Measurements from ENCODE around the gene SEMA4B. TPM values are rescaled to one million over a fixed set of nuclear protein-coding genes. Genes with fewer than 3 reads are reported as not detected.

SEMA4B gene
- total and polyA plus RNA-seq, 10 donors, result 16.4 to 90.0 (median 74.0) TPM

DNA sequence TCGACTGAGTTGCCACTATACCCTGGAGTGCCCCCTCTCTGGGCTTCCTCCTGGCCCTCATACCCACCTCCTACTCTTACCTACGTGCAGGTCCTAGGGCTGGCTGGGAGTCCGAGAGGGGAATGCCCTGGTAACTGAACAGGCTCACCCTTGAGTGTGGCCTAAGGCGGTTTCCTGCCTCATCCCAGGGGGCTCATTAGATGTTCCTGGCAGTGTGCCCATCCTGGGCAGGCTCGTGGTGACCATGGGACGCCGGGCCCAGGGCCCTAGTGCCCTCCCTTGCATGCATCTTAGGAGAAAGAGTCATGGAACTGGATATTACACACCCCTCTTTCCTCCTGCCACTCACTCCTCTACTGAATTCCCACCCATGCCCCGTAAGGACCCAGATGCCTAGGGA is 2.8 kb downstream of the SEMA4B start:
- Histone ChIP-seq H3K4me3 (peak overlapping the region in 1 of 8 donors; percentile 95), H3K27ac (peak overlapping the region in 4 of 8 donors; percentile 37 to 94 (median 66)), H3K27me3 (replicated peaks in 1 of 7) (no peaks in the 10 kb centered on the region), H3K4me1 (peaks cover 30 to 97% (median 78%) of the 10 kb centered on the region in 6 donors), H3K36me3 (peaks cover 0 to 59% (median 8%) of the 10 kb centered on the region in 6 donors), H3K9me3 (no peaks in the 10 kb centered on the region)
- peak; percentile 36 to 61 (median 52) for TF ChIP-seq POLR2AphosphoS5 (IDR thresholded peaks at IDR 0.05)
- TF ChIP-seq, protein P1, sequence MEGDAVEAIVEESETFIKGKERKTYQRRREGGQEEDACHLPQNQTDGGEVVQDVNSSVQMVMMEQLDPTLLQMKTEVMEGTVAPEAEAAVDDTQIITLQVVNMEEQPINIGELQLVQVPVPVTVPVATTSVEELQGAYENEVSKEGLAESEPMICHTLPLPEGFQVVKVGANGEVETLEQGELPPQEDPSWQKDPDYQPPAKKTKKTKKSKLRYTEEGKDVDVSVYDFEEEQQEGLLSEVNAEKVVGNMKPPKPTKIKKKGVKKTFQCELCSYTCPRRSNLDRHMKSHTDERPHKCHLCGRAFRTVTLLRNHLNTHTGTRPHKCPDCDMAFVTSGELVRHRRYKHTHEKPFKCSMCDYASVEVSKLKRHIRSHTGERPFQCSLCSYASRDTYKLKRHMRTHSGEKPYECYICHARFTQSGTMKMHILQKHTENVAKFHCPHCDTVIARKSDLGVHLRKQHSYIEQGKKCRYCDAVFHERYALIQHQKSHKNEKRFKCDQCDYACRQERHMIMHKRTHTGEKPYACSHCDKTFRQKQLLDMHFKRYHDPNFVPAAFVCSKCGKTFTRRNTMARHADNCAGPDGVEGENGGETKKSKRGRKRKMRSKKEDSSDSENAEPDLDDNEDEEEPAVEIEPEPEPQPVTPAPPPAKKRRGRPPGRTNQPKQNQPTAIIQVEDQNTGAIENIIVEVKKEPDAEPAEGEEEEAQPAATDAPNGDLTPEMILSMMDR (IDR thresholded peaks at IDR 0.05 in 8 of 11, conservative IDR thresholded peaks at IDR 0.05 in 3 of 11), result no peak
- no peak for TF ChIP-seq POLR2A (IDR thresholded peaks at IDR 0.05)
- WGBS, 5 donors, result 53 to 69% (median 65%) methylated on average over 8 of the region's 8 CpGs
- DNase-seq, result peak; percentile 65
- intact Hi-C loops (cut with DNase I; ENCODE audit: low total_unique reads), result no loop called here

DNA sequence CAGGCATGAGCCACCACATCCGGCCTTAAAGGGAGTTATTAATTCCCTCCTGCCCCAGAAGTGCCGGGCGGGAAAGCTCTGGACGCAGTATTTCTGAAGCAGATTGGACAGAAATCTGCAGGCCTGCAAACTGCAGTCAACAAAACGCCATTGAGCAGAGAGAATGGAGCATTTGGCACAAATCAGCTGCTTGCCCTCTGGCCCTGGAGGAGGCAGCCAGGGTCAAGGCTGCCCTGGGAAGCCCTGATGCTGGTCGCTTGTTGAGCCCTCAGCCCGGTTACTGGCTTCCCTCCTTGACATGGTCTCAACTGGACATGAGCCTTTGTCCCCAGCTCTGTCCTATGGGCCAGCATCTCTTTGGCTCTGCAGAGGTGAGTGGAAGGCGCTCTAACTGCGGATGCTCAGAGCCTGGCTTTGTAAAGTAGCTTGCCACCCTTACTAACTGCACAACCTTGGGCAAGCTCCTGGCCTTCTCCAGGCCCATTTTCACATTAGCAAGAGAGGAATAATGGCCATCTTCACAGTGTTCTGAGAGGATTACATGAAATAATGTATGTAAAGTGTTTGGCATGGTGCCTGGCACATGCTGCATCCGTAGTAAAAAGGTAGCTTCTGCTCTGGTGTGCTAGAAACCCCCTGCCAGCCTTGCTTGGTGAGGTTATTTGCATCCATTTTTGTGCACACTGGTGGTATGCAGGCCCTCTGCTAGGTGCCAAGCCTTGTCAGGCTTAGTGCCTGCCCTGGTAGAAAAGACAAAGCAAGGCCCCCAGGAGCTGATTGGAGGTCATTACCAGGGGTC is 4.1 kb downstream of the SEMA4B start:
- Histone ChIP-seq H3K9me3 (no peaks in the 10 kb centered on the region), H3K4me1 (peaks cover 37 to 97% (median 85%) of the 10 kb centered on the region in 6 donors), H3K27me3 (replicated peaks in 1 of 7) (no peaks in the 10 kb centered on the region), H3K36me3 (peaks cover 0 to 72% (median 8%) of the 10 kb centered on the region in 6 donors), H3K4me3 (no peak overlapping the region), H3K27ac (peak overlapping the region in 4 of 8 donors; percentile 37 to 94 (median 66))
- intact Hi-C loops (cut with DNase I; ENCODE audit: low total_unique reads), result no loop called here
- TF ChIP-seq POLR2AphosphoS5 (IDR thresholded peaks at IDR 0.05) (peak in 1 of 3 donors; percentile 25), POLR2A (IDR thresholded peaks at IDR 0.05) (no peak)
- 80 to 93% (median 83%) methylated on average over 8 to 10 of the region's 10 CpGs for WGBS, 5 donors
- peak; percentile 51 for DNase-seq

DNA sequence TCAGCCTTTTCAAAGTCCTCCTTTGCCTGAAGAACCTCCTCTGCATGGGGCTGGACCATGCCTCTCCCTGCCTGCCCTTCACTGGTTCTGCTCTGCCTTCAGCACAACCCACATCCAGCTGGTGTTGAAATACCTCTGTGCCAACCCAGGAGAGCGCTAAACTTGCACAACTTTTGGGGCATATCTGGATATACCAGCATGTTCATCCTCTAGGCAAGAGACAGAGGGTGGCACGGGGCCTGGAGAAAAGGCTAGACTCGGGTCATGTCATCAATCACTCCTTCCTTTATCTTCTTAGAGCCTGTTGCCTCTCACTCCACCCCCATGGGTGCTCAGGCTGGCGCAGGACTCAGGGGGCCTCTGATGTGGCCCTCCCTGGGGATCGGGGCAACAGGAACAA is 4.8 kb downstream of the SEMA4B start:
- Histone ChIP-seq H3K4me3 (no peak overlapping the region), H3K27ac (peak overlapping the region in 4 of 8 donors; percentile 20 to 94 (median 65)), H3K9me3 (no peaks in the 10 kb centered on the region), H3K27me3 (replicated peaks in 1 of 7) (no peaks in the 10 kb centered on the region), H3K36me3 (peaks cover 0 to 77% (median 8%) of the 10 kb centered on the region in 6 donors), H3K4me1 (peaks cover 39 to 97% (median 85%) of the 10 kb centered on the region in 6 donors)
- WGBS, 5 donors, result 51 to 73% (median 62%) methylated on average over 5 of the region's 5 CpGs
- no peak for DNase-seq
- TF ChIP-seq POLR2A (IDR thresholded peaks at IDR 0.05), result no peak
- TF ChIP-seq POLR2AphosphoS5 (IDR thresholded peaks at IDR 0.05), result no peak
- TF ChIP-seq, protein P1 (IDR thresholded peaks at IDR 0.05 in 8 of 11, conservative IDR thresholded peaks at IDR 0.05 in 3 of 11), result no peak
- intact Hi-C loops (cut with DNase I; ENCODE audit: low total_unique reads), result no loop called here

DNA sequence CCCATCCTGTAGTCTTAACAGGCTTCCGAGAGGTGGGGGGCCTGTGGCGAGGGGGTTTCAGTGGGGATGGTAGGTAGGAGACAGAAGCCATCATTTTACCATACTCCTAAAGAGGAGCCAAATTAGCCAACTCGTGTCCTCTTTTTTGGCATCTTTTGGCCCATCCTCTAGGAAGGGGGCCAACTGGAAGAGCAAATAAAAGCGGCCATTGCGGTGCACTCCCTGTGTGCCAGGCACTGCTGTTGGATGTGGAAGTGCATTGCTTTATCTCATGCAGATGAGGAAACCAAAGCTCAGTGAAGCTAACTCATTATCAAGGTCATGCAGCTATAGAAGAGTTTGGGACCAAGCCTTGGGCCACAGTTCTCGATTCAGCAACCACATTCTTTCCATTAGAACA is 6.1 kb downstream of the SEMA4B start:
- Histone ChIP-seq H3K9me3 (no peaks in the 10 kb centered on the region), H3K27ac (no peak overlapping the region), H3K27me3 (replicated peaks in 1 of 7) (no peaks in the 10 kb centered on the region), H3K4me3 (no peak overlapping the region), H3K36me3 (peaks cover 0 to 81% (median 8%) of the 10 kb centered on the region in 6 donors), H3K4me1 (peaks cover 48 to 100% (median 89%) of the 10 kb centered on the region in 6 donors)
- TF ChIP-seq, protein P1 (IDR thresholded peaks at IDR 0.05 in 8 of 11, conservative IDR thresholded peaks at IDR 0.05 in 3 of 11), result no peak
- TF ChIP-seq POLR2AphosphoS5 (IDR thresholded peaks at IDR 0.05) (no peak), POLR2A (IDR thresholded peaks at IDR 0.05) (no peak)
- WGBS, 5 donors, result 94 to 98% (median 95%) methylated on average over 6 of the region's 6 CpGs
- peak; percentile 27 for DNase-seq
- intact Hi-C loops (cut with DNase I; ENCODE audit: low total_unique reads), result no loop called here
